Measurements from ENCODE around the gene IDS. TPM values are rescaled to one million over a fixed set of nuclear protein-coding genes. Genes with fewer than 3 reads are reported as not detected.
"Not testable (repeated sequence)": the region's sequence is repeated elsewhere in the genome, so short reads cannot be mapped to it uniquely, and the experiment has no call there.

Gene IDS
- total RNA-seq, 1 experiment from 2014 or later: 39.2 TPM

- H2BK5ac ChIP-seq (ENCODE audit: insufficient read length, low read length); H3K56ac ChIP-seq (ENCODE audit: insufficient read length, low read depth, low read length); H3K4ac ChIP-seq (ENCODE audit: low read depth, low read length); H3K4me2 ChIP-seq (ENCODE audit: insufficient read depth, insufficient read length, low read length); H2BK20ac ChIP-seq (ENCODE audit: low read depth, low read length, poor library complexity, severe bottlenecking); H3K27me3 Mint-ChIP-seq (ENCODE audit: low read depth); H3K4me1 ChIP-seq (ENCODE audit: insufficient read depth, low read length); H3K18ac ChIP-seq (ENCODE audit: insufficient read length, low read depth, low read length); H4K20me1 ChIP-seq (ENCODE audit: control insufficient read depth, insufficient read depth, insufficient read length); H3K27ac Mint-ChIP-seq; H4K8ac ChIP-seq (replicated peaks; ENCODE audit: insufficient read length, low read depth, low read length); H3K4me1 Mint-ChIP-seq; H4K5ac ChIP-seq (ENCODE audit: insufficient read length, low read depth, low read length); H3K36me3 Mint-ChIP-seq (ENCODE audit: insufficient read depth in 1 of 3, low read depth in 3 of 3); H3K9ac ChIP-seq (ENCODE audit: extremely low read depth, insufficient read length, low read length); H3K4me3 Mint-ChIP-seq; H3K27ac ChIP-seq (ENCODE audit: insufficient read length, low read depth, low read length); H3K23ac ChIP-seq (ENCODE audit: insufficient read length, low read depth, low read length); H2BK12ac ChIP-seq (ENCODE audit: insufficient read length, low read depth, low read length); H3K79me2 ChIP-seq (ENCODE audit: insufficient read depth, low read length); H3T11ph ChIP-seq (ENCODE audit: low read length); DNase-seq; H2AK5ac ChIP-seq (ENCODE audit: insufficient read length, low read length); H3K27me3 ChIP-seq (ENCODE audit: insufficient read depth, low read length); H3K79me1 ChIP-seq (ENCODE audit: insufficient read depth, low read depth, low read length, poor library complexity, severe bottlenecking); H4K91ac ChIP-seq (ENCODE audit: insufficient read length, low read depth, low read length); H2AFZ ChIP-seq (ENCODE audit: low read length); H3K9me3 ChIP-seq (ENCODE audit: control insufficient read depth, low read depth, low read length); H2BK15ac ChIP-seq (ENCODE audit: low read depth, low read length); H3K23me2 ChIP-seq (ENCODE audit: insufficient read length, low read depth, low read length, poor library complexity, severe bottlenecking); H2BK120ac ChIP-seq (ENCODE audit: low read depth, low read length, poor library complexity, severe bottlenecking); H3K14ac ChIP-seq (ENCODE audit: insufficient read depth, low read length): not testable (repeated sequence)
- peaks cover 9 to 11% of the 10 kb centered on the region in 2 experiments; a peak in 4 of 5 replicates for H3K9me3 Mint-ChIP-seq
- no CpG with 5 or more reads among the region's 1 CpG for WGBS (ENCODE audit: extremely low coverage, insufficient read length, low lambda C conversion rate)
Observed at GRCh38 chrX:149546962-149547361, 41.9 kb upstream of the IDS start.
